ENCODE results near the gene SCT.

- TF ChIP-seq ZNF274 (IDR thresholded peaks at IDR 0.05; ENCODE audit: low read depth, low read length), result no peak
- no peak for TF ChIP-seq YY1 (IDR thresholded peaks at IDR 0.05; ENCODE audit: insufficient read depth, insufficient read length)
Measured at GRCh38 chr11:613369-613968, 13.5 kb downstream of the SCT start.

Measured in NT2/D1 (cell line).